Lower leg skin (tissue), 3 donors: ENCODE data around the gene SEMA6B.

Experiments
- CTCF ChIP-seq, 3 donors: fragments of 450-650 bp; IDR thresholded peaks; one replicate each; pipeline ENCODE4 v1.5.1; 2016; ENCODE audit warnings: antibody characterized with exemption in 3 of 3, mild to moderate bottlenecking in 3 of 3, moderate library complexity in 2 of 3
- POLR2A ChIP-seq, 2 donors: fragments of 450-650 bp; IDR thresholded peaks; one replicate each; pipeline ENCODE4 v1.6.1; 2016 to 2017; ENCODE audit warnings: antibody characterized with exemption in 2 of 2, mild to moderate bottlenecking in 1 of 2, moderate library complexity in 1 of 2

- no peak for TF ChIP-seq CTCF (IDR thresholded peaks at IDR 0.05)
- TF ChIP-seq POLR2A (IDR thresholded peaks at IDR 0.05) = no peak
Observed at GRCh38 chr19:4516939-4517300, 42.6 kb downstream of the SEMA6B start.
